Measurements from ENCODE around the gene NOX3.

NOX3 gene

GRCh38 chr6:155429321-155429893, 26.2 kb downstream of the NOX3 start:
- DNase-seq = no peak

GRCh38 chr6:155426408-155426945, 29.2 kb downstream of the NOX3 start:
- DNase-seq = no peak

- DNase-seq = no peak
Observed at GRCh38 chr6:155424181-155424580, 31.5 kb downstream of the NOX3 start.

GRCh38 chr6:155422635-155423034, 33.0 kb downstream of the NOX3 start:
- no peak for DNase-seq

GRCh38 chr6:155420492-155420891, 35.1 kb downstream of the NOX3 start:
- DNase-seq = no peak

GRCh38 chr6:155419161-155419560, 36.5 kb downstream of the NOX3 start:
- no peak for DNase-seq

- peak; percentile 80 for DNase-seq
Observed at GRCh38 chr6:155418017-155418761, 37.5 kb downstream of the NOX3 start.

GRCh38 chr6:155417454-155417853, 38.2 kb downstream of the NOX3 start:
- no peak for DNase-seq

- DNase-seq = no peak
Observed at GRCh38 chr6:155415953-155416352, 39.7 kb downstream of the NOX3 start.

- DNase-seq = no peak
Observed at GRCh38 chr6:155414049-155414448, 41.6 kb downstream of the NOX3 start.

GRCh38 chr6:155412335-155412734, 43.3 kb downstream of the NOX3 start:
- DNase-seq = no peak

- no peak for DNase-seq
Observed at GRCh38 chr6:155411154-155412052, 44.2 kb downstream of the NOX3 start.

- no peak for DNase-seq
Observed at GRCh38 chr6:155409391-155409790, 46.2 kb downstream of the NOX3 start.

- no peak for DNase-seq
Observed at GRCh38 chr6:155408981-155409380, 46.7 kb downstream of the NOX3 start.

- DNase-seq = no peak
Observed at GRCh38 chr6:155408231-155408630, 47.4 kb downstream of the NOX3 start.

GRCh38 chr6:155406801-155407200, 48.8 kb downstream of the NOX3 start:
- no peak for DNase-seq

- no peak for DNase-seq
Observed at GRCh38 chr6:155404937-155405336, 50.7 kb downstream of the NOX3 start.

GRCh38 chr6:155402656-155403304, 52.9 kb downstream of the NOX3 start:
- DNase-seq = no peak

- DNase-seq = no peak
Observed at GRCh38 chr6:155400654-155400965, 55.0 kb downstream of the NOX3 start.

- DNase-seq = no peak
Observed at GRCh38 chr6:155399745-155400653, 55.6 kb downstream of the NOX3 start.

GRCh38 chr6:155399062-155399744, 56.4 kb downstream of the NOX3 start:
- no peak for DNase-seq
